SK-N-SH (cell line): Measurements from ENCODE around the gene PIKFYVE. TPM values are rescaled to one million over a fixed set of nuclear protein-coding genes. Genes with fewer than 3 reads are reported as not detected.
A peak's percentile ranks its signal among the peaks of the same experiment; 100 is the strongest.

Source experiments
- CTCF ChIA-PET: fragments of 300-600, 350-600 bp; formaldehyde crosslinking; extraction: SDS; loops from one replicate; lab custom pipeline; 2021; lab: Yijun Ruan, JAX
- POLR2A ChIA-PET: fragments of 350-600 bp; sonication (Branson Sonifier 250); formaldehyde crosslinking; extraction: SDS; loops from one replicate; lab custom pipeline; 2020; ENCODE audit warnings: antibody characterized with exemption, inconsistent platforms; lab: Yijun Ruan, JAX
- DNase-seq: peaks from one replicate; pipeline ENCODE4 v3.0.0; 2012
- H2AFZ ChIP-seq: fragments of 200-600 bp; sonication (generic); 2 replicates; pipeline ENCODE4 v1.8.1; 2016; ENCODE audit warnings: antibody characterized with exemption, mild to moderate bottlenecking, low read depth
- H3F3A ChIP-seq: fragments of 200-600 bp; sonication (generic); replicated peaks from 2 replicates; pipeline ENCODE3; 2016; ENCODE audit warnings: antibody characterized with exemption, mild to moderate bottlenecking; ENCODE audit not compliant: insufficient read depth
- H3K27ac ChIP-seq, 2 experiments: fragments of 200-500 bp in 1 of 2; fragments of 200-600 bp in 1 of 2; sonication (Bioruptor generic) in 1 of 2; sonication (generic), shearing (Covaris generic) in 1 of 2; 2 replicates each; pipeline versions ENCODE4 v1.5.1 to v1.6.1; 2014 to 2016; ENCODE audit warnings: low read depth in 2 of 2, inconsistent platforms in 1 of 2, low read length in 1 of 2, mild to moderate bottlenecking in 1 of 2, mixed read lengths in 1 of 2
- H3K27me3 ChIP-seq: fragments of 200-600 bp; sonication (generic), shearing (Covaris generic); 2 replicates; pipeline ENCODE4 v1.6.1; 2016; ENCODE audit warnings: mixed run types; ENCODE audit not compliant: insufficient read depth
- H3K36me3 ChIP-seq, 2 experiments: fragments of 200-500 bp in 1 of 2; fragments of 200-600 bp in 1 of 2; sonication (Bioruptor generic) in 1 of 2; sonication (generic) in 1 of 2; replicated peaks in 1 of 2; 2 replicates each; pipeline versions ENCODE3 to v1.5.1; 2014 to 2016; ENCODE audit warnings: low read length in 1 of 2, mild to moderate bottlenecking in 1 of 2; ENCODE audit not compliant: insufficient read depth in 2 of 2, control insufficient read depth in 1 of 2
- H3K4me1 ChIP-seq, 2 experiments: fragments of 200-500 bp in 1 of 2; fragments of 200-600 bp in 1 of 2; sonication (Bioruptor generic) in 1 of 2; sonication (generic), shearing (Covaris generic) in 1 of 2; 2 replicates each; pipeline versions ENCODE4 v1.5.1 to v1.6.1; 2014 to 2016; ENCODE audit warnings: low read depth in 1 of 2, low read length in 1 of 2, mixed run types in 1 of 2; ENCODE audit not compliant: insufficient read depth in 2 of 2, control insufficient read depth in 1 of 2
- H3K4me2 ChIP-seq: fragments of 200-600 bp; sonication (generic), shearing (Covaris generic); 2 replicates; pipeline ENCODE4 v1.6.1; 2017; ENCODE audit warnings: mixed run types
- H3K4me3 ChIP-seq, 2 experiments: fragments of 200-500 bp in 1 of 2; fragments of 200-600 bp in 1 of 2; sonication (Bioruptor generic) in 1 of 2; sonication (generic), shearing (Covaris generic) in 1 of 2; 2 replicates each; pipeline versions ENCODE4 v1.5.1 to v1.8.1; 2014 to 2016; ENCODE audit warnings: low read depth in 2 of 2, inconsistent platforms in 1 of 2, low read length in 1 of 2, mild to moderate bottlenecking in 1 of 2, mixed read lengths in 1 of 2, moderate library complexity in 1 of 2
- H3K79me2 ChIP-seq: fragments of 200-600 bp; sonication (generic); 2 replicates; pipeline ENCODE4 v1.8.1; 2017; ENCODE audit warnings: mild to moderate bottlenecking; ENCODE audit not compliant: insufficient read depth
- H3K9ac ChIP-seq: fragments of 200-600 bp; sonication (generic); 2 replicates; pipeline ENCODE4 v1.6.1; 2017; ENCODE audit warnings: mixed run types
- H3K9me2 ChIP-seq: fragments of 200-600 bp; sonication (generic); 2 replicates; pipeline ENCODE4 v1.6.1; 2017; ENCODE audit warnings: mixed run types
- H3K9me3 ChIP-seq: fragments of 200-600 bp; sonication (generic); 2 replicates; pipeline ENCODE4 v1.6.1; 2017; ENCODE audit warnings: mixed run types, mild to moderate bottlenecking, moderate library complexity
- H4K20me1 ChIP-seq: fragments of 200-600 bp; sonication (generic); 2 replicates; pipeline ENCODE4 v1.6.1; 2017; ENCODE audit warnings: mild to moderate bottlenecking, mixed run types; ENCODE audit not compliant: insufficient read depth
- CHD2 ChIP-seq: fragments of 150-350 bp; IDR thresholded peaks from 2 replicates; pipeline ENCODE4 v1.6.1; 2018; ENCODE audit warnings: low read length; ENCODE audit not compliant: partially characterized antibody
- ELF1 ChIP-seq: IDR thresholded peaks from 2 replicates; pipeline ENCODE4 v1.4.0; 2012
- EP300 ChIP-seq, 2 experiments: IDR thresholded peaks; 2 replicates each; pipeline versions ENCODE4 v1.4.0 to v1.6.1; 2012; ENCODE audit warnings: borderline replicate concordance in 1 of 2, low read depth in 1 of 2, low read length in 1 of 2
- FOSL2 ChIP-seq: IDR thresholded peaks from 2 replicates; pipeline ENCODE4 v1.4.0; 2012; ENCODE audit warnings: low read depth, mild to moderate bottlenecking, moderate library complexity, borderline replicate concordance
- FOXJ3 ChIP-seq: sonication (generic); formaldehyde crosslinking; IDR thresholded peaks from 2 replicates; pipeline ENCODE4 v1.5.1; 2020; ENCODE audit warnings: mild to moderate bottlenecking, missing genetic modification reagents
- FOXM1 ChIP-seq: IDR thresholded peaks from 2 replicates; pipeline ENCODE4 v1.4.0; 2012; ENCODE audit warnings: low read depth, mild to moderate bottlenecking
- JUND ChIP-seq: IDR thresholded peaks from 2 replicates; pipeline ENCODE4 v1.4.0; 2012
- MEF2A ChIP-seq: IDR thresholded peaks from 2 replicates; pipeline ENCODE4 v1.4.0; 2012; ENCODE audit warnings: low read depth, borderline replicate concordance
- NFIC ChIP-seq: IDR thresholded peaks from 2 replicates; pipeline ENCODE4 v1.4.0; 2012; ENCODE audit warnings: borderline replicate concordance
- NRF1 ChIP-seq: IDR thresholded peaks from 2 replicates; pipeline ENCODE4 v1.6.1; 2012; ENCODE audit warnings: low read depth, mild to moderate bottlenecking, low read length
- POLR2AphosphoS5 ChIP-seq: IDR thresholded peaks from 2 replicates; pipeline ENCODE4 v1.6.1; 2012; ENCODE audit warnings: low read depth, low read length
- RAD21 ChIP-seq: IDR thresholded peaks from 2 replicates; pipeline ENCODE4 v1.6.1; 2012; ENCODE audit warnings: mild to moderate bottlenecking, low read length
- RCOR1 ChIP-seq: fragments of 150-350 bp; IDR thresholded peaks from 2 replicates; pipeline ENCODE4 v1.6.1; 2017; ENCODE audit warnings: antibody characterized with exemption, low read length
- RFX5 ChIP-seq: IDR thresholded peaks from 2 replicates; pipeline ENCODE4 v1.6.1; 2012; ENCODE audit warnings: mild to moderate bottlenecking, improper control_type of control experiment, low read length
- RXRA ChIP-seq: IDR thresholded peaks from 2 replicates; pipeline ENCODE4 v1.4.0; 2012; ENCODE audit warnings: low read depth, mild to moderate bottlenecking, borderline replicate concordance
- SIN3A ChIP-seq: IDR thresholded peaks from 2 replicates; pipeline ENCODE4 v1.6.1; 2012; ENCODE audit warnings: low read depth, mild to moderate bottlenecking, low read length, moderate library complexity, borderline replicate concordance
- SMC3 ChIP-seq: IDR thresholded peaks from 2 replicates; pipeline ENCODE4 v1.6.1; 2012; ENCODE audit warnings: low read depth, low read length, improper control_type of control experiment
- TAF1 ChIP-seq: IDR thresholded peaks from 2 replicates; pipeline ENCODE4 v1.6.1; 2012; ENCODE audit warnings: low read depth, mild to moderate bottlenecking, low read length, moderate library complexity, borderline replicate concordance
- TCF12 ChIP-seq: IDR thresholded peaks from 2 replicates; pipeline ENCODE4 v1.4.0; 2012
- TEAD4 ChIP-seq: IDR thresholded peaks from 2 replicates; pipeline ENCODE4 v1.4.0; 2012; ENCODE audit warnings: mild to moderate bottlenecking, borderline replicate concordance; ENCODE audit not compliant: insufficient read depth
- YY1 ChIP-seq: IDR thresholded peaks from 2 replicates; pipeline ENCODE4 v1.4.0; 2012; ENCODE audit warnings: low read depth, mild to moderate bottlenecking
- WGBS: methylation state at CpG from one replicate; pipeline ENCODE4 v1.1.6; 2017; ENCODE audit warnings: low lambda C conversion rate; 5-methylcytosine and 5-hydroxymethylcytosine counted together
- polyA plus RNA-seq, 3 experiments: library from polyadenylated mRNA; depleted of rRNA; stranded (reverse); fragments of >200 nt; gene quantifications; 2 replicates each; pipeline ENCODE4 v1.2.3, GENCODE V29; 2012
- TF ChIP-seq, protein P1 (sequence below): IDR thresholded peaks from 2 replicates; pipeline ENCODE4 v1.4.0; 2012; ENCODE audit warnings: low read depth
- TF ChIP-seq, protein P2 (sequence below): IDR thresholded peaks from 2 replicates; pipeline ENCODE4 v1.6.1; 2012; ENCODE audit warnings: mild to moderate bottlenecking, low read depth, low read length, moderate library complexity
- TF ChIP-seq, protein P3 (sequence below): IDR thresholded peaks from 2 replicates; pipeline ENCODE4 v1.4.0; 2012; ENCODE audit warnings: low read depth, borderline replicate concordance
- TF ChIP-seq, protein P4 (sequence below): IDR thresholded peaks from 2 replicates; pipeline ENCODE4 v1.4.0; 2012; ENCODE audit warnings: low read depth, borderline replicate concordance
- TF ChIP-seq, protein P5 (sequence below): fragments of 150-350 bp; IDR thresholded peaks from 2 replicates; pipeline ENCODE4 v1.6.1; 2017; ENCODE audit warnings: antibody characterized with exemption, low read length, low read depth, borderline replicate concordance

The PIKFYVE gene
- polyA plus RNA-seq, 1 of the 3 experiments (the other 2 are of a cell fraction): 7.0 TPM

DNA sequence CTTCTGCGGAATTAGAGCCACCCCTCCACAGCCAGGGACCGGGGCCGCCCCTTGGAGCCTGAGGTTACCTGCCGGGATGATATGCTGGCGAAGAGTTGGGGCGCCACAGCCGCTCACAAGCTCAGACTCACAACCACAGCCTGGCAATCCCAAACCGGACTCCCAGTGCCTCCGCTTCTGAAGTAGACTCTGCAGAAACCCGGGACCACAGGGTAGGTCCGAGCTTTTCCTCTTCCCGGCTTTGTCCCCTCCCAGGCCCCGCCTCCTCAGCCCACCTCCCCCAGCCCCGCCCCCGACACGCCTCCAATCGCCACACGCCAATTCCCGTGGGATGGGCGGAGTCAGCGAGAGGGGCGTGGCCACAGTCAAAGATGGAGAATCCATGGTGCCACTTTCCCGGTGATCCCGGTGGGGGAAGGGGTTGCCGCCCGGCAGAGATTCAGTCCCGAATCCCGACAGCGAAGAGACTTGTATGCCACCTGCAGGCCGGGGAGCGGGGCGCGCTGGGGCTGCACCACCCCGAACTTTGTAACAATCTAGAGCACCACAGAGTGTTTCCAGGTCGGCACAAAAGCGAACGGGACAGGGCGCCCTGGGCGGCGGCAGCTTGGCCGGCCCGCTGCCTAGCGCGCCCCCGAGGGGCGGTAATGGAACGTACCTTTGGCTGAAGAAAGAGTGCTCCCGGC lies 11.0 kb upstream of the PIKFYVE start, which contains the start of gene IDH1:
IDH1 (minus strand) TSS at position 201 of the 686 bp plus-strand sequence. CDS start 3,520 bp downstream, outside the sequence.
- no peaks in the 10 kb centered on the region for H3K9me2 ChIP-seq
- H4K20me1 ChIP-seq: no peaks in the 10 kb centered on the region
- H3K4me3 ChIP-seq: peak within 1 kb of the TSS; percentile 52 to 95
- peaks cover 7% of the 10 kb centered on the region for H3F3A ChIP-seq
- peaks cover 0 to 8% of the 10 kb centered on the region in 2 experiments; a peak in 3 of 4 replicates for H3K4me1 ChIP-seq
- H3K9ac ChIP-seq: peak within 1 kb of the TSS; percentile 75
- H3K9me3 ChIP-seq: no peaks in the 10 kb centered on the region
- peaks cover 28 to 30% of the 10 kb centered on the region in 2 experiments for H3K36me3 ChIP-seq
- H3K27me3 ChIP-seq: no peaks in the 10 kb centered on the region
- H3K79me2 ChIP-seq: peaks cover 10% of the 10 kb centered on the region; the same call in 1 of the 2 replicates
- H3K4me2 ChIP-seq: peak within 1 kb of the TSS; percentile 86
- peak within 1 kb of the TSS; percentile 90 for H2AFZ ChIP-seq
- ChIA-PET POLR2A (interaction anchor here (1.1 to 3.6 kb wide), 3 partner anchors 11 to 153 kb away, joined by 5 to 28 read pairs (median 8); partner anchors contain the start of gene PIKFYVE), CTCF (interaction anchor here (0.6 to 6.5 kb wide), 33 partner anchors 10 to 566 kb away, joined by 3 to 87 read pairs (median 4); partner anchors contain the start of genes CRYGC and PIKFYVE)
- peak within 1 kb of the TSS; percentile 74 to 87 for H3K27ac ChIP-seq
- 2% methylated on average over 29 of the region's 48 CpGs for WGBS
- DNase-seq: peak; percentile 98
- TF ChIP-seq, protein P1, sequence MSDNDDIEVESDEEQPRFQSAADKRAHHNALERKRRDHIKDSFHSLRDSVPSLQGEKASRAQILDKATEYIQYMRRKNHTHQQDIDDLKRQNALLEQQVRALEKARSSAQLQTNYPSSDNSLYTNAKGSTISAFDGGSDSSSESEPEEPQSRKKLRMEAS: no peak; the same call in none of the 2 replicates
- no peak for TF ChIP-seq TEAD4
- no peak for TF ChIP-seq TCF12
- TF ChIP-seq, protein P2, sequence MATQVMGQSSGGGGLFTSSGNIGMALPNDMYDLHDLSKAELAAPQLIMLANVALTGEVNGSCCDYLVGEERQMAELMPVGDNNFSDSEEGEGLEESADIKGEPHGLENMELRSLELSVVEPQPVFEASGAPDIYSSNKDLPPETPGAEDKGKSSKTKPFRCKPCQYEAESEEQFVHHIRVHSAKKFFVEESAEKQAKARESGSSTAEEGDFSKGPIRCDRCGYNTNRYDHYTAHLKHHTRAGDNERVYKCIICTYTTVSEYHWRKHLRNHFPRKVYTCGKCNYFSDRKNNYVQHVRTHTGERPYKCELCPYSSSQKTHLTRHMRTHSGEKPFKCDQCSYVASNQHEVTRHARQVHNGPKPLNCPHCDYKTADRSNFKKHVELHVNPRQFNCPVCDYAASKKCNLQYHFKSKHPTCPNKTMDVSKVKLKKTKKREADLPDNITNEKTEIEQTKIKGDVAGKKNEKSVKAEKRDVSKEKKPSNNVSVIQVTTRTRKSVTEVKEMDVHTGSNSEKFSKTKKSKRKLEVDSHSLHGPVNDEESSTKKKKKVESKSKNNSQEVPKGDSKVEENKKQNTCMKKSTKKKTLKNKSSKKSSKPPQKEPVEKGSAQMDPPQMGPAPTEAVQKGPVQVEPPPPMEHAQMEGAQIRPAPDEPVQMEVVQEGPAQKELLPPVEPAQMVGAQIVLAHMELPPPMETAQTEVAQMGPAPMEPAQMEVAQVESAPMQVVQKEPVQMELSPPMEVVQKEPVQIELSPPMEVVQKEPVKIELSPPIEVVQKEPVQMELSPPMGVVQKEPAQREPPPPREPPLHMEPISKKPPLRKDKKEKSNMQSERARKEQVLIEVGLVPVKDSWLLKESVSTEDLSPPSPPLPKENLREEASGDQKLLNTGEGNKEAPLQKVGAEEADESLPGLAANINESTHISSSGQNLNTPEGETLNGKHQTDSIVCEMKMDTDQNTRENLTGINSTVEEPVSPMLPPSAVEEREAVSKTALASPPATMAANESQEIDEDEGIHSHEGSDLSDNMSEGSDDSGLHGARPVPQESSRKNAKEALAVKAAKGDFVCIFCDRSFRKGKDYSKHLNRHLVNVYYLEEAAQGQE: no peak; the same call in 1 of the 2 replicates
- no peak for TF ChIP-seq MEF2A
- no peak for TF ChIP-seq RCOR1
- no peak for TF ChIP-seq ELF1
- TF ChIP-seq NFIC: 0 out of 2 replicates have a peak, but pooled peaks have one; percentile 1
- TF ChIP-seq FOXM1: no peak
- no peak for TF ChIP-seq SIN3A
- no peak for TF ChIP-seq RXRA
- TF ChIP-seq, protein P3, sequence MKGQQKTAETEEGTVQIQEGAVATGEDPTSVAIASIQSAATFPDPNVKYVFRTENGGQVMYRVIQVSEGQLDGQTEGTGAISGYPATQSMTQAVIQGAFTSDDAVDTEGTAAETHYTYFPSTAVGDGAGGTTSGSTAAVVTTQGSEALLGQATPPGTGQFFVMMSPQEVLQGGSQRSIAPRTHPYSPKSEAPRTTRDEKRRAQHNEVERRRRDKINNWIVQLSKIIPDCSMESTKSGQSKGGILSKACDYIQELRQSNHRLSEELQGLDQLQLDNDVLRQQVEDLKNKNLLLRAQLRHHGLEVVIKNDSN: no peak
- peak; percentile 85 for TF ChIP-seq YY1
- TF ChIP-seq, protein P4, sequence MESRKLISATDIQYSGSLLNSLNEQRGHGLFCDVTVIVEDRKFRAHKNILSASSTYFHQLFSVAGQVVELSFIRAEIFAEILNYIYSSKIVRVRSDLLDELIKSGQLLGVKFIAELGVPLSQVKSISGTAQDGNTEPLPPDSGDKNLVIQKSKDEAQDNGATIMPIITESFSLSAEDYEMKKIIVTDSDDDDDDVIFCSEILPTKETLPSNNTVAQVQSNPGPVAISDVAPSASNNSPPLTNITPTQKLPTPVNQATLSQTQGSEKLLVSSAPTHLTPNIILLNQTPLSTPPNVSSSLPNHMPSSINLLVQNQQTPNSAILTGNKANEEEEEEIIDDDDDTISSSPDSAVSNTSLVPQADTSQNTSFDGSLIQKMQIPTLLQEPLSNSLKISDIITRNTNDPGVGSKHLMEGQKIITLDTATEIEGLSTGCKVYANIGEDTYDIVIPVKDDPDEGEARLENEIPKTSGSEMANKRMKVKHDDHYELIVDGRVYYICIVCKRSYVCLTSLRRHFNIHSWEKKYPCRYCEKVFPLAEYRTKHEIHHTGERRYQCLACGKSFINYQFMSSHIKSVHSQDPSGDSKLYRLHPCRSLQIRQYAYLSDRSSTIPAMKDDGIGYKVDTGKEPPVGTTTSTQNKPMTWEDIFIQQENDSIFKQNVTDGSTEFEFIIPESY: no peak
- TF ChIP-seq RAD21: peak; percentile 60
- peak; percentile 86 for TF ChIP-seq TAF1
- peak; percentile 75 for TF ChIP-seq CHD2
- peak; percentile 86 for TF ChIP-seq POLR2AphosphoS5
- TF ChIP-seq FOXJ3: no peak
- no peak for TF ChIP-seq FOSL2
- peak; percentile 54 for TF ChIP-seq SMC3
- TF ChIP-seq EP300 (IDR thresholded peaks at IDR 0.05; ENCODE audit: borderline replicate concordance in 1 of 2, low read depth in 1 of 2, low read length in 1 of 2): no peak
- TF ChIP-seq, protein P5, sequence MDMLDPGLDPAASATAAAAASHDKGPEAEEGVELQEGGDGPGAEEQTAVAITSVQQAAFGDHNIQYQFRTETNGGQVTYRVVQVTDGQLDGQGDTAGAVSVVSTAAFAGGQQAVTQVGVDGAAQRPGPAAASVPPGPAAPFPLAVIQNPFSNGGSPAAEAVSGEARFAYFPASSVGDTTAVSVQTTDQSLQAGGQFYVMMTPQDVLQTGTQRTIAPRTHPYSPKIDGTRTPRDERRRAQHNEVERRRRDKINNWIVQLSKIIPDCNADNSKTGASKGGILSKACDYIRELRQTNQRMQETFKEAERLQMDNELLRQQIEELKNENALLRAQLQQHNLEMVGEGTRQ: no peak
- TF ChIP-seq NRF1: no peak
- no peak for TF ChIP-seq RFX5
- no peak for TF ChIP-seq JUND
